Stimulated activated CD8-positive, alpha-beta memory T cell treated with anti-CD3 and anti-CD28 coated beads, Interleukin-4, amount 100 ng/mL, for 4 hours (primary cell): ENCODE results near the gene RNF144A.

Source experiments
- DNase-seq, 2 donors: peaks; one replicate each; pipeline ENCODE4 v3.0.0-alpha.2; 2020; ENCODE audit warnings: low read depth in 2 of 2, low spot score in 1 of 2

The RNF144A gene

GRCh38 chr2:6908291-6908690, 8.9 kb upstream of the RNF144A start:
- no peak for DNase-seq

GRCh38 chr2:6909431-6910385, 7.5 kb upstream of the RNF144A start:
- no peak for DNase-seq

DNA sequence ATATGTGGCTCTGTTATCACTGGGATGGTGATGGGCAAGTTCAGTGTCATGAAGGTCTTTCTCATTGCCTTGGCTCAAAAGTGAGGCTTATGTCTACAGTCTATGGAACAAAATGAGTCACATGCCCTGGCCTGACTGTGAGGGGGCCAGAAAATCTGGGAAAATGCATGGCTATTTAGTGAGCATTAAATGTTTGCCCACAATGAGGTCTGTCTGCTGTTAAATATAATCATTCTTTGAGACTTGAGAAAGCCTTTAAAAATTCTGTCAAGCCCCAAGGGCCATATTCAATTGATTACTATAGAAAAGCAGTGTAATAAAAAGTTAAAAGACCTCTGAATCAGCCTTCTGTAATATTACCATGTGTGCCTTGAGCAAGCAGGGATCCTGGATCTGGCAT, 5.5 kb upstream of the RNF144A start:
- DNase-seq: no peak

GRCh38 chr2:6913415-6914157, 3.6 kb upstream of the RNF144A start:
- peak in 1 of 2 donors; percentile 27 for DNase-seq

DNA sequence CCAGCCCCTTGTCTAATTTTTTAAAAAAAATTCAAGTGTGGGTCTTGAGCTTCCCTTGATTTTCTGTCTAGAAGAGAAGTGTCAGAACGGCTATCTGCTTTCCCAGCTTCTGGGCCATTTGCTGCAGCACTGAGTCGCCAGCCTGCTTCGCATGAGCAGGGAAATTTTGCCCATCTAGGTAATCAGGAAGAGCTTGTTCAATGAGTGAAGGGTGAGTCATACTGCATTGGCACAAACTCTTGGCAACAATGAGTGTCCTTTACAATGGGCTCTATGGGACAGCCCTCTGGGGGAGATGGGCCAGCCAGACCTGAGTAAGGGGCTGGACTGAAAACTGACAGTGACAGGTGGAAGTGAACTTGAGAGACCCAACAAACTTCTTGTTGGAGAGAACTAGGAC, 2.4 kb upstream of the RNF144A start:
- no peak for DNase-seq

GRCh38 chr2:6915399-6915798, 1.8 kb upstream of the RNF144A start:
- no peak for DNase-seq

DNA sequence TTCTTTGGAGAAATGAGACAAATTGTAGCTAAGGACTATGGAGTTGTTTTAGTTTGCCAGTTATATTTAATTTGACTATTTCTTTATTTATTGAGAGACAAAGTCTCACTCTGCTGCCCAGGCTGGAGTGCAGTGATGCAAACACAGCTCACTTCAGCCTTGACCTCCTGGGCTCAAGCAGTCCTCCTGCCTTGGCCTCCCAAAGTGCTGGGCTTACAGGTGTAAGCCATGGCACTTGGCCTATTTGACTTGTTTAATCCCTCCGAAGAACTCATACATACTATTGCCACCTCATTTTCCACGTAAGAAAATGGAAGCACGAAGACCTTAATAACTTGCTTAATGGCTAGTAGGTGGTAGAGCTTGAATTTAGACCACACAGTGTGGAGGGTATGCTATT, 988 bp upstream of the RNF144A start:
- DNase-seq: no peak

DNA sequence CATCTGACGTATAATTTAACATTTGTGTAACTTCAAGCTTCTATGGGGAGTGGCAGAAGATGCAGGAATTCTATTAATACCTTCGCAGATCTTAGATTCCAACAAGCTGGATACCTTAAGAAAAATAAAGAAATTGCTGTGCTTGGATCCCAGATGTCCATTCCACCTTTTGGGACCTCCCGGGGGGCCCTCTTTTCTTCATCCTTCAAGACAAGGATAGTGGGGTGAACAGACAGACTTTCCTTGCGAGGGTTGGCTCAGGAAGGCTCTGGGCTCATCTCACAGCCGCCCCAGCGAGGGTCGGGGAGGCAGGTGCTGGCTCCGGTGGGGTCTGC, 509 bp upstream of the RNF144A start:
- no peak for DNase-seq

DNA sequence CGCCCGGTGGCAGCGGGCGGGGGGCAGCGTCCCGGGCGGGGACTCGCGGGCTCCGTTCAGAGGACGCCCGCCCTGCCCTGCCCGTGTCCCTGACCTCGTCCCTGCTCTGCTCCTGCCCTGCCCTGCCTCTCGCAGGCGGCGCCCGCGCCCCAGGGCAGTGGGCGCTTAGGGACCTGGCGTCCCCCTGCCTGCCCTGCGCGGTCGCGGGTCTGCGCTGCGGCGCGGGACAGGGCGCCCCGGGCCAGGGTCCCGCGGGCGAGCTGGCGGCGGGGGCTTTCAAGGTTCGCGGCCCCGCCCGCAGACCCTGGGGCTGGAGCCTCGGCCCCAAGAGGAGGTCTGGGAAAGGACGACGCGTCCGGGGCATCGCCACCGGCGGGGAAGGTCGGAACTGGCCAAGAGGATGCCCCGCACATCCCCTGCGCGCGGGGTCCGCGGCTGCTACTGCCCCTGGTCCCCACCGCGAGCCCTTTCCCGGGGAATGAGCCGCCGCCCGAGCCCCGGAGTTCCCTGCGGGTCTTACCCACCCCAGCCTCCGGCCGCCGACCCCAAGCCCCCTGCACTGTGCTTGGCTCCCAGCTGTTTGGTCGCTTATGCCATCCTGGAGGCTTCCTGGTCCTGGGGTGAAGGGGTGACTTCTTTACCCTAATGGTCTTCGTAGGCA, 679 bp downstream of the RNF144A start:
- no peak for DNase-seq

GRCh38 chr2:6919901-6920742, 2.9 kb downstream of the RNF144A start:
- DNase-seq: no peak

DNA sequence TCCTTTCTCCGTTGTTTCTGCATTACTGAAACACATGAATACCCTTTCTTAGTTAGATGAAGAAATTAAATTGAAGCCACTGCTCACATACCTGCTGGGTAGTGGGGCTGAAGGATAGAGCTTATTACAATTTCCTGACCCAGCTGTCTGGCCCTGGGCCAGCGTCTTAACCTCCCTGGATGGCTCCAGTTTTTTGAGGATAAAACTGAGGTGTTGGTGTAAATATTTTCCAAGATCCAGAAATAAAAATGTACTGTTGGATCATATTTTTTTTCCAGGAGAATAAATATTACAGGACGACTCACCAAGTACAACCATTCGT, 3.5 kb downstream of the RNF144A start:
- DNase-seq: no peak

DNA sequence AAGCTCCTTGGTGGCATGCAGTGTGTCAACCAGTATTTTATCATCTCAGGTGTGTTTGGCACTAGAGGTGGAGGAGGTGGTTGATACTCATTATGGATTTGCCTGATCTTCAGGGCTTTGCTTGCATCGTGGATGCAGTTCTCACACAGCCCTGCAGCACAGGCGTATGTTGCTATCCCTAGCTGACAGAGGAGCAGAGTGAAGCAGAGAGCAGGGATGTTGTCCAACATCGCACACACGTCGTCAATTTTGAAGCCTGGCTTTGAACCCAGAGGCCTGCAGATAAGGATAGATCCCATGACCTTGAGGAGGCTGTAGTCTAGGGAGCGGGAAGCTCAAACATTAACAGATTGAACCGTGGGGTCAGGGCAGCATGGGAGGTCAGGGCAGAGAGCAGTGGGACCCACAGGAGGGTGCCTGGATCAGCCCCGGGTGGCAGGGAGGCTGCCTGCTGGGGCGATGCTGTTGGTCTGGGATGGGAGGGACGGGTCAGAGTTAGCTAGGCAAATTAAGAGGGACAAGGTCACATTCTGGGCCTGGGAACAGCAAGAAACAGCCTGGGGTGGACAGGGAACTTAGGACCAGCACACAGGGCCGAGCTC, 4.2 kb downstream of the RNF144A start:
- DNase-seq: no peak

DNA sequence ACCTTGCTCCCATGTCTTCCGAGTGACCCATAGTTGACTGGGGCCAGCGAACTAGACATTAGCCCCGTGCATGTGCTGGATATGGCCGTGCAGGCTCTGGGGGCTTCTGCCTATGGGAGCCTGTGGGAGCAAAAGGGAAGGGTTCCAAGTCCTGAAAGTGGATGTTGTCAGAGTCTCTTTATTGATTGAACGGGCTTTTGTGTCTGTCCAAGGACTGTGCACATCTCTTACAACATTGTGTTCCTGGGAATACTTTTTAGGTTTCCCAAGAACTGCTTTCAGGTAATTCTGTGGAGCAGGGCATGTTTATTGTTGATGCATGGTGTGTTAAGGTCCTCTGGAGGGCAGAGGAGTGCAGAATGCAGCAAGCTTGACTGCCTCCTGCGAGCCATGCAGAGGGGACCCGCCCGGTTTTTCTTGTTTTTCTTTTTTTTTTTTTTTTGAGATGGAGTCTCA, 5.0 kb downstream of the RNF144A start:
- DNase-seq: no peak

DNA sequence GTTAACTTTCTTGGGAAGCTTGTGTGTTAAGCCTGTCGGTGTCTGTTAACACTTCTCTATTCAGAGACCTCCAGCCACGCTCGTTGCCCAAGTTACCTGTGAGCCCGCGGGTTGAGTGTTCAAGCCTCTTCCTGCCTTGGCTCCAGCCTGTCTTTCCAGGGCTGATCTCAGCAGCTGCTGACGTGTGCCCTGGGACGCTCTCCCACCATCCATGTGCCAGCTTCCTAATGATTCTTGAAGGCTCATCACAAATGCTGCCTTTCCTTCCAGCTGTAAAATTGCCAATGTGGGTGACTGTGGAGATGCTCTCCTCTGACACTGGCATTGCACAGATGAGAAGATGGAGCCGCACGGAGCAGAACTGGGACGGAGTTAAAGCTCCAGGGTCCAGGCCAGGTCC, 6.1 kb downstream of the RNF144A start:
- no peak for DNase-seq

- DNase-seq: no peak
These were observed 7.1 kb downstream of the RNF144A start for GRCh38 chr2:6924101-6924923.

DNA sequence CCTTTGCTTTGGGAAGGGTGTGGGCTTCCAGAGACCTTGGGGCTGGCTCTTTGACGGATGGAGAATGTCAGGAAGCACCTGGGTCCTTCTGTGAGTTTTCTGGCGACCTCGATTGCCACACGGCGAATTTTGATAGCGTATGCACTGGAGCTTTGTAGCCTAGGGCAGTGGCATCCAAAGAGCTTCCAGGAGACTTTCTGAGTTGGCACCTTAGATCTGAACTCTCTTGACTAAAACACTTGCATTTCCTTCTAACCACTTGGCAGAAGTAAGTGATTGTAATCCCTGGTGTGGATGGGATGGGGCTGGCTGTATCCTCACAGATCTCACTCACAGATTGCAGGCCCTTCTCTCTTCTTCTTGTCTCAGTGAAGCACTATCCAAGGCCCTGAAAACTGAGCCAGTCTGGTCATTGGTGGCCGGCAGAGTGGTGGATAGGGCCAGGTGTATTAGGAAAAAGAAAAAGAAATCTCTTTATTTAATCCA, 7.8 kb downstream of the RNF144A start:
- DNase-seq: no peak

DNA sequence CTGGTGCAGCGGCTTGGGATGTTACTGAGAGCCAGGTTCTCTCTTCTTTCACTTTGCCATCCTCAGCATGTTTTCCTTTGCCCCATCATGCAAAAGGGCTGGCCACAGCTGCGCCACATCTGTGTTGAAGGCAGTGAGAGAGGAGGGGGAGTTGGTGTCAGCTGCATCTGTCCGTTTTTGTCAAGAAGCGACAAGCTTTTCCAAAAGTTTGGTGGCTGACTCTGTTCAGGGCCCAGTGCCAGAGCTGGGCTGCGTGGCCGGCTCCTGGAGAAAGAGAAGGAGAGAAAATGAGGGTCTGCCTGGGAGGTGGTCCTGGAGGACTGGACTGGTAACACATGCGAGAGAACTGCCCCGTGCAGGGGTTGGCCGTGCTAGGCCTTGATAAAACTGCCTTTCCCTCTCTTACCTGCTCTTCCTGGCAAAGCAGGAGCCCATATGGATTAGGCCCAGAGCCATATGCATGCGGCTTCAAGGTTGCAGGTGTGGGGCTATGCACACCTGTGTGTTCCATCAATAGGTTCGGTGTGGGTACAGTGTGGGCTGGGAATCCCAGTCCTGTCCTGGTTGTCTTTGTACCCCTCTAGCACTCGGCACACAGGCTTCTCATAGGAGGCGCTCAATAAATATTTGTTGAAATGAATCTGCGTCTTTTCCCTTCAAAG, 9.0 kb downstream of the RNF144A start:
- DNase-seq: no peak

- no peak for DNase-seq
These were observed 10.0 kb downstream of the RNF144A start for GRCh38 chr2:6927186-6927585.

GRCh38 chr2:6927753-6928152, 10.5 kb downstream of the RNF144A start:
- DNase-seq: no peak
